ENCODE data around the gene C1QTNF5. TPM values are rescaled to one million over a fixed set of nuclear protein-coding genes. Genes with fewer than 3 reads are reported as not detected.

C1QTNF5 gene
- total and polyA plus RNA-seq, 2 donors, result 4.2 to 8.6 TPM

DNA sequence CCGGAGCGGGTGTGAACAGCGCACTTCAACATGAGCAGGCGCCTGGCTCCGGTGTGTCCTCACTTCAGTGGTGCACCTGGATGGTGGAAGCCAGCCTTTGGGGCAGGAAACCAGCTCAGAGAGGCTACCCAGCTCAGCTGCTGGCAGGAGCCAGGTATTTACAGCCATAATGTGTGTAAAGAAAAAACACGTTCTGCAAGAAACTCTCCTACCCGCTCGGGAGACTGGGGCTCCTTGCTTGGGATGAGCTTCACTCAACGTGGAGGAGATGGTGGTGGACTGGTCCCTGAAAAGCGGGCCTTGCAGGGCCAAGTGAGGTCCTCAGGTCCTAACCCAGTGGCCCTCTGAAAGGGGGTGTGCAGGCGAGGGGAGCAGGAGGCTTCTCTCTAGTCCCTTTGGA, 31.3 kb downstream of the C1QTNF5 start:
- no peak overlapping the region for H3K27ac ChIP-seq (ENCODE audit: low read depth in 1 of 2, low read length in 1 of 2)
- 93% methylated on average over 11 of the region's 11 CpGs for WGBS
- peaks cover 14 to 18% of the 10 kb centered on the region in 2 donors for H3K36me3 ChIP-seq (ENCODE audit: control insufficient read depth in 2 of 2, insufficient read depth in 2 of 2, low read length in 1 of 2)
- H3K4me3 ChIP-seq (ENCODE audit: low read length in 2 of 2), result no peak overlapping the region
- H3K9me3 ChIP-seq (ENCODE audit: control insufficient read depth in 2 of 2, insufficient read depth in 1 of 2, low read length in 1 of 2), result peaks cover 0 to 7% of the 10 kb centered on the region in 2 donors
- DNase-seq (ENCODE audit: low read depth in 6 of 9, low spot score in 9 of 9), result peak in 1 of 9 donors; percentile 24
- peaks cover 0 to 3% of the 10 kb centered on the region in 2 donors for H3K27me3 ChIP-seq (ENCODE audit: control insufficient read depth in 2 of 2, insufficient read depth in 1 of 2, low read length in 1 of 2)
- H3K4me1 ChIP-seq (ENCODE audit: control insufficient read depth in 2 of 2, insufficient read depth in 2 of 2, low read length in 2 of 2), result peaks cover 27 to 38% of the 10 kb centered on the region in 2 donors

DNA sequence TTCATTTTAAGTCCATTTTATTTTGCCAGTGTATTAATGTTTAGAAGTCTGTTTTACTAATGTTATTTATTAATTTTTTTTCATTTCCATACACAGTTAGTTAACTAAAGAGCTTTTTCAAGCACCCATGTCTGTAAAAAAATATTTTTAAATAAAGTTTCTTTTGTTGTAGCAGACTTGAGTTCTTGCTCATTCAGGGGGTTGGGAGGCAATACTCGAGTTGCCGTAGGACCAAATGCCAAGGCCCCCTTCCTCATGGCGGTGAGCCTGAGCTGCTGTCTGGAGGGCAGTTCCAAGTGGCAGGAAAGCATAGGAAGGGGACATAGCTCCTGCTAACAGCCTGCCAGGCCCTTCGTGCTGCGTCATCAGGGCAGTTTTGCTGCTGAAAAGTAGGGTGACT, 32.7 kb downstream of the C1QTNF5 start:
- Histone ChIP-seq H3K4me3 (ENCODE audit: low read length in 2 of 2) (no peak overlapping the region), H3K27ac (ENCODE audit: low read depth in 1 of 2, low read length in 1 of 2) (no peak overlapping the region), H3K36me3 (ENCODE audit: control insufficient read depth in 2 of 2, insufficient read depth in 2 of 2, low read length in 1 of 2) (peaks cover 27 to 32% of the 10 kb centered on the region in 2 donors), H3K4me1 (ENCODE audit: control insufficient read depth in 2 of 2, insufficient read depth in 2 of 2, low read length in 2 of 2) (peaks cover 27 to 34% of the 10 kb centered on the region in 2 donors), H3K9me3 (ENCODE audit: control insufficient read depth in 2 of 2, insufficient read depth in 1 of 2, low read length in 1 of 2) (peaks cover 0 to 6% of the 10 kb centered on the region in 2 donors), H3K27me3 (ENCODE audit: control insufficient read depth in 2 of 2, insufficient read depth in 1 of 2, low read length in 1 of 2) (peaks cover 0 to 2% of the 10 kb centered on the region in 2 donors)
- no peak for DNase-seq (ENCODE audit: low read depth in 6 of 9, low spot score in 9 of 9)
- 97% methylated on average over 5 of the region's 5 CpGs for WGBS

DNA sequence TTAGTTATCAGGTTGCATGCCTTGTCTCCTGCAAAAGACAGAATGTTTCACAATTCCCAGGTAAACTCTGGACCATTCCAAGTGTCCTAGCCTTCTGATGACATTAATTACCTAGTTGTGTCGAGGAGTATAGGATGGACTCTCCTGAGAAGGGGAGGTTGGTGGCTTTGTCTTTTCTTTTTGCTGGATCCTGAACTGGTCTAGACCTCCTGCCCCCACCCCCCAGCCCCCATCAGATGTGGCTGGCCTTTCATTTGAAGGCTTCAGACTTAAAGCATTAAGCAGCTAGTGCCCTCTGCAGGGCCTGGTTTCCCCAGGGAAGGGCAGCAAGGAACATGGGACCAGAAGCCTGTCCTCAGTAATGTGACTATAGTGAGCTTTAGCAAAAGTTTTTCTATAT, 33.5 kb downstream of the C1QTNF5 start:
- peaks cover 31 to 40% of the 10 kb centered on the region in 2 donors for H3K36me3 ChIP-seq (ENCODE audit: control insufficient read depth in 2 of 2, insufficient read depth in 2 of 2, low read length in 1 of 2)

DNA sequence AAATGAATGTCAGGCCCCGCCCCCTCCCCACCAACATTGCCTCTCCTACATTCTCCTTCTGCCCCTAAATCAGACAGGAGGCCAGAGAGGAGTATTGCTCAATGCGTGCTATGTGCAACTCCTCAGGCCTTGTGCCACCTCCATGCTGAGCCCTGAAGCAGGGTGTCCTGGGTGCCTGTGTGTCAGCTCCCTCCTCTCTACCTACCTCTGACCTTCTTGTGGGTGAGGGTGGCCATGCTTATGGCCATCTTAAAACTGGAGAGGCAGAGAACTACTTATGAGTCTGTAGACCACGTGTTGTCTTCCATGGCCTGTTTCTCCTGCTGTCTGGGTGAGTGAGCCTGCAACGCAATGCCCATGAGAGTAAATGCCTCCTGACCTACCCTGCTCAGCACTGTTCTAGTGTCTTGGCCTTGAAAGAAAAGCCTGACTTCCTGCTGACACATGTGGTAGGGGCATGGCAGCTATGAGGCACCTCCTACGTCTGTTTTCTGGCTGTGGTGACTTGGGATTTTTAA, 34.3 kb downstream of the C1QTNF5 start:
- Histone ChIP-seq H3K27ac (ENCODE audit: low read depth in 1 of 2, low read length in 1 of 2) (peak overlapping the region; percentile 72 to 87), H3K9me3 (ENCODE audit: control insufficient read depth in 2 of 2, insufficient read depth in 1 of 2, low read length in 1 of 2) (peaks cover 0 to 6% of the 10 kb centered on the region in 2 donors), H3K4me3 (ENCODE audit: low read length in 2 of 2) (no peak overlapping the region), H3K36me3 (ENCODE audit: control insufficient read depth in 2 of 2, insufficient read depth in 2 of 2, low read length in 1 of 2) (peaks cover 31 to 43% of the 10 kb centered on the region in 2 donors), H3K27me3 (ENCODE audit: control insufficient read depth in 2 of 2, insufficient read depth in 1 of 2, low read length in 1 of 2) (no peaks in the 10 kb centered on the region), H3K4me1 (ENCODE audit: control insufficient read depth in 2 of 2, insufficient read depth in 2 of 2, low read length in 2 of 2) (peaks cover 37 to 46% of the 10 kb centered on the region in 2 donors)
- DNase-seq (ENCODE audit: low read depth in 6 of 9, low spot score in 9 of 9), result peak in 4 of 9 donors; percentile 54 to 80 (median 66)
- 59% methylated on average over 5 of the region's 5 CpGs for WGBS

More for the DNA sequence above, 33.5 kb downstream of the C1QTNF5 start:
- H3K4me1 ChIP-seq (ENCODE audit: control insufficient read depth in 2 of 2, insufficient read depth in 2 of 2, low read length in 2 of 2), result peaks cover 31 to 39% of the 10 kb centered on the region in 2 donors
- H3K9me3 ChIP-seq (ENCODE audit: control insufficient read depth in 2 of 2, insufficient read depth in 1 of 2, low read length in 1 of 2), result peaks cover 0 to 6% of the 10 kb centered on the region in 2 donors
- no peak for DNase-seq (ENCODE audit: low read depth in 6 of 9, low spot score in 9 of 9)
- H3K27ac ChIP-seq (ENCODE audit: low read depth in 1 of 2, low read length in 1 of 2), result peak overlapping the region; percentile 72 to 73
- WGBS, result 62% methylated on average over 1 of the region's 1 CpG
- no peak overlapping the region for H3K4me3 ChIP-seq (ENCODE audit: low read length in 2 of 2)
- H3K27me3 ChIP-seq (ENCODE audit: control insufficient read depth in 2 of 2, insufficient read depth in 1 of 2, low read length in 1 of 2), result peaks cover 0 to 2% of the 10 kb centered on the region in 2 donors

DNA sequence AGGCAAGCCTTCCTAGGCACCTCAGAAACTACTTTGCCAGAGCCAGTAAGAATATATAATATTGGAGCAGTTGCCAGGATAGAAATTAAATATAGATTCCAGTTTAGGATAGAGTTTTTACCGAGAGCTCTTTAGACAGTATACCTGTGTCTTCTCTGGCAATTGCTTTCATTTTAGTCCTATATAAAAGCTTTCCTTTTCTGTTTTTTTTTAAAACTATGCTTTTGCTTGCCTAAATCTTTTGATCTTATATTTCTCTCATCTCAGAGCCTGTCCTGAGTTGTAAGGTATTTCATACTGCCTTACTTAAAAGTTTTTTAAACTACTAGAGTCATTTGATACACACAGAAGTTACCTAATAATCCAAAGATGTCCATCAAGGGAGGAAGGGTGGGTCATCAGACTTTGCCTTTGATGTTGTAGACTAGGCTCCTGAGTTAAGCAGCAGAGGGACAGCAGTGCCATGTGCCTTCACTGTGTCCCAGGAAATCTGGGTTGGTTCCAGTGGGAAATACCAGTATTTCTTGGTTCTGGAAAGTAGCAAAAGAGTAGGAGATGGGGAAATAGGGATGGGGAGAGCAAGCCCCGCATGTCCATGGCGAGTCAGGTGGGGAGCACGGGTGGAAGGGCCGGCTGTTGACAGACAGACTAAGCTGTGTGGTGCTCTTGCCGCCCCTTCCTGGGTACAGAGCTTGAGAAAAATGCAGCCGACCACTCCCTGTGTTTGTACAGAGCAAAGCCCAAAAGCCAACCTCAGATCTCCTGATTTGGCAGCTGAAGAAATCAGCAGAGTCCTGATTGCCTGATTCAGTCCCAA, 34.9 kb downstream of the C1QTNF5 start:
- peaks cover 0 to 6% of the 10 kb centered on the region in 2 donors for H3K9me3 ChIP-seq (ENCODE audit: control insufficient read depth in 2 of 2, insufficient read depth in 1 of 2, low read length in 1 of 2)
- peak overlapping the region; percentile 72 to 87 for H3K27ac ChIP-seq (ENCODE audit: low read depth in 1 of 2, low read length in 1 of 2)
- 83% methylated on average over 7 of the region's 7 CpGs for WGBS
- no peak overlapping the region for H3K4me3 ChIP-seq (ENCODE audit: low read length in 2 of 2)
- H3K36me3 ChIP-seq (ENCODE audit: control insufficient read depth in 2 of 2, insufficient read depth in 2 of 2, low read length in 1 of 2), result peaks cover 24 to 49% of the 10 kb centered on the region in 2 donors
- H3K4me1 ChIP-seq (ENCODE audit: control insufficient read depth in 2 of 2, insufficient read depth in 2 of 2, low read length in 2 of 2), result peaks cover 41 to 46% of the 10 kb centered on the region in 2 donors
- H3K27me3 ChIP-seq (ENCODE audit: control insufficient read depth in 2 of 2, insufficient read depth in 1 of 2, low read length in 1 of 2), result no peaks in the 10 kb centered on the region
- peak in 1 of 9 donors; percentile 40 for DNase-seq (ENCODE audit: low read depth in 6 of 9, low spot score in 9 of 9)

DNA sequence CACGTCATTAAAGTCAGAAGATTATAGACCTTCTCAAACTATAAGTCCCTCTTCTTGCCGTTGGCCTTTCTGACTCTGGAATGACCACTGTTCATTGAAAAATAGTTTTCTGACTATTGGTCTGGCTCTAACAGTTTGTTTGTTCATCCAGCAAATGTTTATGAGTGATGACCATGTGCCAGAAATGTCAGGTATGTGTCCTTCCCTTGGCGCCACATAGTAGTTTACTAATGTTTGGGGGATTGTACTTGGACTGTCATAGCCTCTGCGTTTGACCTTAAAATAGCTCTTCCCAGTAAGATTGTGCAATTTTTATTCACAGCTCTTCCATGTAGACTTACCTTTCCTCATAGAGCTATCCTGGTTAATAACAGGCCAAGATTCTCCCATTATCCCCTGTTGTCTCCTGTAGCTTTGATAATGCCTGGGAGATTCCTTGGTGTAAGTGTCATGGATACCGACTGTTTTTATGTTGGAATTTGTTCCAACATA, 37.4 kb downstream of the C1QTNF5 start:
- 97% methylated on average over 5 of the region's 5 CpGs for WGBS
- no peak overlapping the region for H3K4me3 ChIP-seq (ENCODE audit: low read length in 2 of 2)
- no peaks in the 10 kb centered on the region for H3K27me3 ChIP-seq (ENCODE audit: control insufficient read depth in 2 of 2, insufficient read depth in 1 of 2, low read length in 1 of 2)
- no peak overlapping the region for H3K27ac ChIP-seq (ENCODE audit: low read depth in 1 of 2, low read length in 1 of 2)
- peaks cover 0 to 6% of the 10 kb centered on the region in 2 donors for H3K9me3 ChIP-seq (ENCODE audit: control insufficient read depth in 2 of 2, insufficient read depth in 1 of 2, low read length in 1 of 2)
- H3K4me1 ChIP-seq (ENCODE audit: control insufficient read depth in 2 of 2, insufficient read depth in 2 of 2, low read length in 2 of 2), result peaks cover 41 to 49% of the 10 kb centered on the region in 2 donors
- no peak for DNase-seq (ENCODE audit: low read depth in 6 of 9, low spot score in 9 of 9)
- H3K36me3 ChIP-seq (ENCODE audit: control insufficient read depth in 2 of 2, insufficient read depth in 2 of 2, low read length in 1 of 2), result peaks cover 39 to 62% of the 10 kb centered on the region in 2 donors

DNA sequence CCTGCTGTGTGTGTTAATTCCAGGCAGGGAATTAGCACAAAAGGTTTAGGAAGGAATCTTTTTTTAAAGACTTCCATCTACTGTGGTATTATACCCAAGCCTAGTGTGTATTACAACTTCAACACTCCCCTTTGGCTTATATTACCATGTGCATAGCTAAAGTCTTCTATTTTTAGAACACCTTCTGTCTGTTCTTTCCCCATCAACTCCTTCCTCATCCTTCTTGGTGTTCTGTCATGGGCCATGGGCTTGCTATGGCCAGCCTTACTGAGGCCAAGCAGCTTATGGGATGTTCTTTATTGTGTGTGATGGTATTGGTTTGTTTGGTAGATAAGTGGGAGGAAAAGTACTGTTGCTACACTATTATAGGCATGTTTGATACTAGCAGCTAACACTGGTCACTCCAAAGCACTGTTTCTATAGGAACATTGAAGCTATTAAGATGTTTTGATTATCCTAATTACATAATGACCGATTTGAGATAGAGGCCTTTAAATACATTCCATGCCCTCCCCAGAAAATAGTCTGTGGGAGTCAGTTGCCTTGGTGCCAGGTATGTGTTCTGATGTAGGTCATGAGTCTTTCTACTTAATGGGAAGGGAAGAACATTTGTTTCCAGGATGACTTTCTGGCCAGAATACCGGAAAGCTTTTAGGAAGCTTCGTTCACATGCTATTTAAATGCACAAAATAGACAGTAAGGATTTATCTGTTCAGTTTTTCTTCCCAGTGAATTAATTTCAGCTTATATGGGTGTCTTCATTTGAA, 40.3 kb downstream of the C1QTNF5 start:
- WGBS, result 98% methylated on average over 3 of the region's 3 CpGs
- Histone ChIP-seq H3K27ac (ENCODE audit: low read depth in 1 of 2, low read length in 1 of 2) (no peak overlapping the region), H3K36me3 (ENCODE audit: control insufficient read depth in 2 of 2, insufficient read depth in 2 of 2, low read length in 1 of 2) (peaks cover 50 to 80% of the 10 kb centered on the region in 2 donors)

DNA sequence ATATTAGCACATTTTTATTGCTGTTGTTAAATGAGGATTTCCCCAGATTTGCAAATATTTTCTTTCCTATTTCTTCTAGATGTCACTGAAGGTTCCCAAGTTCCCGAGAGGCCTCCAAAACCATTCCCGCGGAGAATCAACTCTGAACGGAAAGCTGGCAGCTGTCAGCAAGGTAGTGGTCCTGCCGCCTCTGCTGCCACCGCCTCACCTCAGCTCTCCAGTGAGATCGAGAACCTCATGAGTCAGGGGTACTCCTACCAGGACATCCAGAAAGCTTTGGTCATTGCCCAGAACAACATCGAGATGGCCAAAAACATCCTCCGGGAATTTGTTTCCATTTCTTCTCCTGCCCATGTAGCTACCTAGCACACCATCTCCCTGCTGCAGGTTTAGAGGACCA, 41.3 kb downstream of the C1QTNF5 start:
- peaks cover 50 to 83% of the 10 kb centered on the region in 2 donors for H3K36me3 ChIP-seq (ENCODE audit: control insufficient read depth in 2 of 2, insufficient read depth in 2 of 2, low read length in 1 of 2)

More for the DNA sequence above, 40.3 kb downstream of the C1QTNF5 start:
- no peaks in the 10 kb centered on the region for H3K27me3 ChIP-seq (ENCODE audit: control insufficient read depth in 2 of 2, insufficient read depth in 1 of 2, low read length in 1 of 2)
- H3K4me1 ChIP-seq (ENCODE audit: control insufficient read depth in 2 of 2, insufficient read depth in 2 of 2, low read length in 2 of 2), result peaks cover 24 to 28% of the 10 kb centered on the region in 2 donors
- H3K4me3 ChIP-seq (ENCODE audit: low read length in 2 of 2), result no peak overlapping the region
- DNase-seq (ENCODE audit: low read depth in 6 of 9, low spot score in 9 of 9), result no peak
- H3K9me3 ChIP-seq (ENCODE audit: control insufficient read depth in 2 of 2, insufficient read depth in 1 of 2, low read length in 1 of 2), result no peaks in the 10 kb centered on the region

More for the DNA sequence above, 41.3 kb downstream of the C1QTNF5 start:
- H3K9me3 ChIP-seq (ENCODE audit: control insufficient read depth in 2 of 2, insufficient read depth in 1 of 2, low read length in 1 of 2), result no peaks in the 10 kb centered on the region
- peaks cover 17 to 19% of the 10 kb centered on the region in 2 donors for H3K4me1 ChIP-seq (ENCODE audit: control insufficient read depth in 2 of 2, insufficient read depth in 2 of 2, low read length in 2 of 2)
- H3K27ac ChIP-seq (ENCODE audit: low read depth in 1 of 2, low read length in 1 of 2), result no peak overlapping the region
- no peak overlapping the region for H3K4me3 ChIP-seq (ENCODE audit: low read length in 2 of 2)
- 98% methylated on average over 9 of the region's 9 CpGs for WGBS
- H3K27me3 ChIP-seq (ENCODE audit: control insufficient read depth in 2 of 2, insufficient read depth in 1 of 2, low read length in 1 of 2), result no peaks in the 10 kb centered on the region
- no peak for DNase-seq (ENCODE audit: low read depth in 6 of 9, low spot score in 9 of 9)
